Epithelial cell of alveolus of lung (primary cell): ENCODE results near the gene GCFC2. TPM values are rescaled to one million over a fixed set of nuclear protein-coding genes. Genes with fewer than 3 reads are reported as not detected.

ENCODE experiments used
- total RNA-seq: library from RNA; depleted of rRNA; stranded (reverse); fragments of >200 nt; gene quantifications from 2 replicates; pipeline ENCODE4 v1.2.1, GENCODE V29; 2015

Gene GCFC2
- 16.7 and 16.8 TPM in 2 replicates for total RNA-seq

GRCh38 chr2:75710577-75711253 is at the start of gene GCFC2:
TSS of gene GCFC2 (minus strand) at chr2:75710915. CDS start at chr2:75710855, 60 bp downstream.

DNA sequence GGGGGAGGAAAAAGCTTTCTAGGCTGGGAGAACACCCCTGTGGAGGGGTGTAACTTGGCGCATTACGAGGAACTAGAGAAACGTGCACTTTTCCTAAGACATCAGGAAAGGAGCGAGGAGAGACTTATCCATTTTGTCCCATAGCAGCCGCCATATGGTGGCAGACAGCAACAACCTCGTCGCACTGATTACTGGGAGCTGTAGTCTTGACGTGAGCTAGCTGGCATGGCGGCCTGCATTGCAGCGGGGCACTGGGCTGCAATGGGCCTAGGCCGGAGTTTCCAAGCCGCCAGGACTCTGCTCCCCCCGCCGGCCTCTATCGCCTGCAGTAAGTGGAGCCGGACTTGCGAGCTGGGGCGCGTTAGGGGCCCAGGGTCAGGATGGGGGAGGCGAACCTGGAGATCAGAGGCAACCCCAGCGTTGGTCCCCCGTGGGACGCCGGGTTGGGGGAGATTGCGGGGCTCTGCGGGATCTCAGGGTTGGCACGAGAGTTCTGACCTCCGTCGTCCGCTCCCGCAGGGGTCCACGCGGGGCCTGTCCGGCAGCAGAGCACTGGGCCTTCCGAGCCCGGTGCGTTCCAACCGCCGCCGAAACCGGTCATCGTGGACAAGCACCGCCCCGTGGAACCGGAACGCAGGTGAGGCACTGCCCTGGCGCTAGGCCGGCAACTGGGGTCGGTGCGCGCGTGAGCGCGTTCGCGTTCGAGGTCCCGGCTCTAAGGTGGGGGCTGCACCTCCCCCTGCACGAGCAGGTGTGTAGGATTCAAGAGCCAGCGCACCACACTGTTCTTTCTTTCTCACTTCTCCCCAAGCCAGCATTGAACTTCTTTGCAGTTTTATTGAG is 63.9 kb downstream of the GCFC2 start, which contains the start of gene MRPL19:
MRPL19 (plus strand) TSS at position 201 of the 843 bp plus-strand sequence; CDS start at position 226, 25 bp downstream.

Other genes with a start within 250 kb of the GCFC2 start
- gene EVA1A, start 150.0 kb downstream of the GCFC2 start, total RNA-seq, result 4.9 and 50.7 TPM in 2 replicates
- 38.4 and 39.8 TPM in 2 replicates for gene MRPL19, start 64.1 kb downstream of the GCFC2 start, total RNA-seq